Parathyroid adenoma (tissue), 2 donors: Measurements from ENCODE around the gene VWA8.

Experiments
- H2AFZ ChIP-seq: fragments of 300-600 bp; sonication (generic); one replicate; pipeline ENCODE4 v1.7.0; 2017; ENCODE audit warnings: antibody characterized with exemption, mild to moderate bottlenecking
- H3K27ac ChIP-seq: fragments of 300-600 bp; sonication (generic); one replicate; pipeline ENCODE4 v1.7.0; 2017
- H3K27me3 ChIP-seq: fragments of 300-600 bp; sonication (generic); one replicate; pipeline ENCODE4 v1.7.0; 2017; ENCODE audit warnings: low read length; ENCODE audit not compliant: control insufficient read depth, insufficient read depth
- H3K36me3 ChIP-seq: fragments of 300-600 bp; sonication (generic); one replicate; pipeline ENCODE4 v1.7.0; 2017; ENCODE audit warnings: low read length; ENCODE audit not compliant: control insufficient read depth, insufficient read depth
- H3K4me1 ChIP-seq: fragments of 300-600 bp; sonication (generic); one replicate; pipeline ENCODE4 v1.7.0; 2017; ENCODE audit warnings: control low read depth
- H3K4me2 ChIP-seq: fragments of 300-600 bp; sonication (generic); one replicate; pipeline ENCODE4 v1.7.0; 2017; ENCODE audit warnings: low read length
- H3K4me3 ChIP-seq: fragments of 300-600 bp; sonication (generic); one replicate; pipeline ENCODE4 v1.7.0; 2017; ENCODE audit warnings: low read depth, low read length
- H3K79me2 ChIP-seq: fragments of 300-600 bp; sonication (generic); one replicate; pipeline ENCODE4 v1.7.0; 2017; ENCODE audit warnings: control low read depth
- H3K9ac ChIP-seq: fragments of 300-600 bp; sonication (generic); one replicate; pipeline ENCODE4 v1.7.0; 2017; ENCODE audit warnings: mild to moderate bottlenecking
- H3K9me3 ChIP-seq: fragments of 300-600 bp; sonication (generic); one replicate; pipeline ENCODE4 v1.7.0; 2017; ENCODE audit warnings: low read length; ENCODE audit not compliant: control insufficient read depth
- TF ChIP-seq, protein P1 (sequence below): fragments of 300-600 bp; sonication (generic); IDR thresholded peaks from one replicate; pipeline ENCODE4 v1.7.0; 2017; ENCODE audit warnings: antibody characterized with exemption, mild to moderate bottlenecking
- donor health status: primary hyperparathyroidism.

VWA8 gene

DNA sequence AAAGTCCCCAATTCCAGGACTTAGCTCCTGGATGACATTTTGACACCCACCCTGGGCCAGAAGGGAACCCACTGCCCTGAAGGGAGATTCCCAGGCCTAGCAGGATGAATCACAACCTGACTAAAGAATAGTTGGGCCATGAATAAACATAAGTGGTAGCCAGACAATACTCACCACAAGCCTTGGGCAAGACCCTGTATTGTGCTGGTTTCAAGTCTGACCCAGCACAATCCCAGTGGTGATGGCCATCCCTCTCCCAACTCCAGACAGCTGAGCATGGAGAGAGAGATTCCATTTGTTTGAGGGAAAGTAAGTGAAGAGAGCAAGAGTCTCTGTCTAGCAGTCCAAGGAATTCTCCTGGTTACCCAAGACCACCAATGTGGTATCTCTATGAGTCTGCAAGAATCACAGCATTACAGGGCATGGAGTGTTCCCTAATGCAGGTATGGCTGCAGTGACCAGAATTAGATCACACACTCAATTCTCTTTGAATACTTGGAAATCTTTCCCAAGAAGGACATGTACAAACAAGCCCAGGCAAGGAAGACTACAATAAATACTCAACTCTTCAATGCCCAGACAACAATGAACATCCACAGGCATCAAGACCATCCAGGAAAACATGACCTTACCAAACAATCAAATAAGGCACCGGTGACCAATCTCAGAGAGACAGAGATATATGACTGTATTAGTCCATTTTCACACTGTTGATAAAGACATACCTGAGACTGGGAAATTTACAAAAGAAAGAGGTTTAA lies 158.0 kb downstream of the VWA8 start:
- H3K4me1 ChIP-seq: no peaks in the 10 kb centered on the region
- no peak overlapping the region for H3K4me2 ChIP-seq
- no peaks in the 10 kb centered on the region for H3K36me3 ChIP-seq
- no peak overlapping the region for H3K4me3 ChIP-seq
- no peak overlapping the region for H3K27ac ChIP-seq
- no peaks in the 10 kb centered on the region for H3K79me2 ChIP-seq
- no peak overlapping the region for H3K9ac ChIP-seq
- no peaks in the 10 kb centered on the region for H3K9me3 ChIP-seq
- TF ChIP-seq, protein P1, sequence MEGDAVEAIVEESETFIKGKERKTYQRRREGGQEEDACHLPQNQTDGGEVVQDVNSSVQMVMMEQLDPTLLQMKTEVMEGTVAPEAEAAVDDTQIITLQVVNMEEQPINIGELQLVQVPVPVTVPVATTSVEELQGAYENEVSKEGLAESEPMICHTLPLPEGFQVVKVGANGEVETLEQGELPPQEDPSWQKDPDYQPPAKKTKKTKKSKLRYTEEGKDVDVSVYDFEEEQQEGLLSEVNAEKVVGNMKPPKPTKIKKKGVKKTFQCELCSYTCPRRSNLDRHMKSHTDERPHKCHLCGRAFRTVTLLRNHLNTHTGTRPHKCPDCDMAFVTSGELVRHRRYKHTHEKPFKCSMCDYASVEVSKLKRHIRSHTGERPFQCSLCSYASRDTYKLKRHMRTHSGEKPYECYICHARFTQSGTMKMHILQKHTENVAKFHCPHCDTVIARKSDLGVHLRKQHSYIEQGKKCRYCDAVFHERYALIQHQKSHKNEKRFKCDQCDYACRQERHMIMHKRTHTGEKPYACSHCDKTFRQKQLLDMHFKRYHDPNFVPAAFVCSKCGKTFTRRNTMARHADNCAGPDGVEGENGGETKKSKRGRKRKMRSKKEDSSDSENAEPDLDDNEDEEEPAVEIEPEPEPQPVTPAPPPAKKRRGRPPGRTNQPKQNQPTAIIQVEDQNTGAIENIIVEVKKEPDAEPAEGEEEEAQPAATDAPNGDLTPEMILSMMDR: no peak
- H2AFZ ChIP-seq: no peak overlapping the region
- H3K27me3 ChIP-seq: no peaks in the 10 kb centered on the region

DNA sequence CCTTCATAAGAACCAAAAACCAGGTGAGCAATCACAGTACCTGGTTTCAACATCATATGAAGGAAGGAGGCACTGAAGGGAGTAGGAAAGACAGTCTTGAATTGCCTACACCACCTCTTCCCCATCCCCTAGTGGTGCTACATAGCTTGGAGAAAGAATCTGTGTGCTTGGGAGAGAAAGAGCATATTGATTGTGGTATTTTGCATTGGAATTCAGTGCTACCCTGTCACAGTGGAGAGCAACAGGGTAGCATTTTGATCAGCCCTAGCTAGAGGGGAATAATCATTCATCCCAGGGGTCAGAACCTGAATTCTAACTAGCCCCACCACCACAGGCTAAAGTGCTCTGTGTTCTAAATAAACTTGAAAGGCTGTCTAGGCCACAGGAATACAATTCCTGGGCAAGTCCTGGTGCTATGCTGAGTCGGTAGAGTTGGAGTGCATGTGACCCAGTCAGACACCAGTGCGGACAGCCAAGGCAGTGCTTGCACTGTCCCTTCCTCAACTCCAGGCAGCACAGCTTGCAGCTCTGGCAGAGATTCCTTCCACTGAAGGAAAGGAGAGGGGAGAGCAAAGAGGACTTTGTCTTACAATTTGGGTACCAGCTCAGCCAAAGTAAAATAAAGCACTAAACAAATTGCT lies 158.7 kb downstream of the VWA8 start:
- no peaks in the 10 kb centered on the region for H3K79me2 ChIP-seq
- no peak overlapping the region for H3K27ac ChIP-seq
- no peak overlapping the region for H3K4me3 ChIP-seq
- H3K9me3 ChIP-seq: no peaks in the 10 kb centered on the region
- TF ChIP-seq, protein P1: no peak
- H2AFZ ChIP-seq: no peak overlapping the region
- H3K4me2 ChIP-seq: no peak overlapping the region
- no peaks in the 10 kb centered on the region for H3K27me3 ChIP-seq
- no peaks in the 10 kb centered on the region for H3K4me1 ChIP-seq
- H3K9ac ChIP-seq: no peak overlapping the region
- H3K36me3 ChIP-seq: no peaks in the 10 kb centered on the region

DNA sequence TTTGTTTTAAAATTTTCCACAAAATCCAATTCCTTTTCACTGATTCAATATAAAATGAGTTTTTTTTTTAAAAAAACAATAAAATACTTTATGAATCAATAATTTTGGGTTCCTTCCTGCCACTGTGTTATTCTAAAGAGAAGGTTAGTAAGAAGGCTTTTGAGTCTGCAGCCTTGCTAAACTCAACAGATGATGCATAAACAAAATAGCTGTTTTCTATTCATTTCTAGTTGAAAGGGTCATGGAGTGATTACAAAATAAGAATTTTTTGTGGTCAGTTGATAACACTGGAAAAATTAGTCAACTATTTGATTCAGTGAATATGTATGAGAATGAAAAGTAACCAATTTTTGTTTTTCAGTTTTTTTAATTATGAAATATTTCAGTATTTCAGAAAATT lies 169.9 kb downstream of the VWA8 start:
- Histone ChIP-seq H3K9me3 (no peaks in the 10 kb centered on the region), H3K27me3 (no peaks in the 10 kb centered on the region), H3K4me1 (no peaks in the 10 kb centered on the region), H3K36me3 (no peaks in the 10 kb centered on the region), H3K9ac (no peak overlapping the region), H2AFZ (no peak overlapping the region), H3K4me2 (no peak overlapping the region), H3K27ac (no peak overlapping the region), H3K79me2 (no peaks in the 10 kb centered on the region), H3K4me3 (no peak overlapping the region)
- TF ChIP-seq, protein P1: no peak

DNA sequence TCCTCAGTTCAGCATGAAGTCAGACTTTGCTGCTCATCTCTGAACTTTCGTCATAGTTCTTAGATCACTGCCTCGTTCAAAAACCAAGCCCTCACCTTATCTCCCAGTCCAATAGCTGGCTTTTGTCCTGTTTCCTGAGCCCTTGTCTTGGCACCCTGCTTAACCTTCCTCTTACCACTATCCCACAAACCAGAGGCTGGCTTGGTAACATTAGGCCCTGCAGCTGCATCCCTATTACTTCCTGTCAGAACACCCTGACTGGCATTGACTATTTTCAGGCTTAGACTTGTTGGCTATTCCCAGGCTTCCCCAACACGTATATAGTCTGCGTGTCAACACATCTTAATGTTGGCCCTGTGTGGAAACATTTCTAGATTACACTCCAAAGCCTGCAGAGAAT lies 172.4 kb downstream of the VWA8 start:
- Histone ChIP-seq H3K36me3 (no peaks in the 10 kb centered on the region), H3K9ac (no peak overlapping the region), H3K27me3 (no peaks in the 10 kb centered on the region), H3K9me3 (no peaks in the 10 kb centered on the region), H2AFZ (no peak overlapping the region), H3K4me2 (no peak overlapping the region), H3K4me1 (peaks cover 2% of the 10 kb centered on the region), H3K4me3 (no peak overlapping the region), H3K27ac (no peak overlapping the region), H3K79me2 (no peaks in the 10 kb centered on the region)
- TF ChIP-seq, protein P1: no peak
